Loucy (cell line): ENCODE measurements around the gene CEP170.
"Not testable (repeated sequence)": the region's sequence is repeated elsewhere in the genome, so short reads cannot be mapped to it uniquely, and the experiment has no call there.

ENCODE experiments used
- EZH2phosphoT487 ChIP-seq: fragments of 200-600 bp; IDR thresholded peaks from 2 replicates; pipeline ENCODE4 v1.6.1; 2018; ENCODE audit warnings: antibody characterized with exemption, mild to moderate bottlenecking, moderate library complexity, borderline replicate concordance
- TF ChIP-seq, protein P1 (sequence below): fragments of 200-600 bp; sonication (generic); conservative IDR thresholded peaks from 2 replicates; pipeline ENCODE4 v1.5.1; 2014; ENCODE audit warnings: mild to moderate bottlenecking, antibody characterized with exemption, low read length

DNA sequence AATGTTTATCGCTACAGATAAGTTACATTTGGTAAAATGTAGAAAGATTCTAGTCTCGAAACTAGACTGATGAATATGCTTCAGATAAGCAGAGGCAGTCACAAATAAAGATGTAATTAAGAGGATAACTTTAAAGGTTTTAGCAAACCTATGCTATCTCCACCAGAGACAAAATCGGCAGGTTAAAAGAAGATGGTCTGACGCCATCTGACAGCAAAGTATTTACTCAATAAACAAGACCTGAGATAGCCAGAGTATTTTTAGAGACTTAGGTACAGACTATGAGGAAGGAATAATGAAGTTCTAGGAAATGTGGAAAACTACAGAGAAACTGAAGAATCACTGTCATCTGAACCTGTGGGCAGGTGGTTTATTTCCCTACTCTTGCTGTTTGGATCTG is 106.0 kb downstream of the CEP170 start:
- not testable (repeated sequence) for TF ChIP-seq EZH2phosphoT487
- TF ChIP-seq, protein P1, sequence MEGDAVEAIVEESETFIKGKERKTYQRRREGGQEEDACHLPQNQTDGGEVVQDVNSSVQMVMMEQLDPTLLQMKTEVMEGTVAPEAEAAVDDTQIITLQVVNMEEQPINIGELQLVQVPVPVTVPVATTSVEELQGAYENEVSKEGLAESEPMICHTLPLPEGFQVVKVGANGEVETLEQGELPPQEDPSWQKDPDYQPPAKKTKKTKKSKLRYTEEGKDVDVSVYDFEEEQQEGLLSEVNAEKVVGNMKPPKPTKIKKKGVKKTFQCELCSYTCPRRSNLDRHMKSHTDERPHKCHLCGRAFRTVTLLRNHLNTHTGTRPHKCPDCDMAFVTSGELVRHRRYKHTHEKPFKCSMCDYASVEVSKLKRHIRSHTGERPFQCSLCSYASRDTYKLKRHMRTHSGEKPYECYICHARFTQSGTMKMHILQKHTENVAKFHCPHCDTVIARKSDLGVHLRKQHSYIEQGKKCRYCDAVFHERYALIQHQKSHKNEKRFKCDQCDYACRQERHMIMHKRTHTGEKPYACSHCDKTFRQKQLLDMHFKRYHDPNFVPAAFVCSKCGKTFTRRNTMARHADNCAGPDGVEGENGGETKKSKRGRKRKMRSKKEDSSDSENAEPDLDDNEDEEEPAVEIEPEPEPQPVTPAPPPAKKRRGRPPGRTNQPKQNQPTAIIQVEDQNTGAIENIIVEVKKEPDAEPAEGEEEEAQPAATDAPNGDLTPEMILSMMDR, result not testable (repeated sequence)
